NCI-H1105 (cell line): ENCODE measurements around the gene CNDP1.

ENCODE experiments used
- DNase-seq: peaks from one replicate; lab custom pipeline; 2025; lab: John Stamatoyannopoulos, UW

Gene CNDP1

GRCh38 chr18:74507097-74507881 lies 27.0 kb upstream of the CNDP1 start:
- no peak for DNase-seq

GRCh38 chr18:74507927-74508326 lies 26.4 kb upstream of the CNDP1 start:
- DNase-seq = no peak

GRCh38 chr18:74508366-74508765 lies 25.9 kb upstream of the CNDP1 start:
- DNase-seq = no peak

GRCh38 chr18:74508821-74509225 lies 25.5 kb upstream of the CNDP1 start:
- no peak for DNase-seq

GRCh38 chr18:74509856-74510769 lies 24.2 kb upstream of the CNDP1 start:
- DNase-seq = no peak

- no peak for DNase-seq
Observed at GRCh38 chr18:74510770-74511095, 23.6 kb upstream of the CNDP1 start.

GRCh38 chr18:74511823-74512222 lies 22.5 kb upstream of the CNDP1 start:
- no peak for DNase-seq

- no peak for DNase-seq
Observed at GRCh38 chr18:74512321-74513053, 21.8 kb upstream of the CNDP1 start.

- DNase-seq = no peak
Observed at GRCh38 chr18:74513149-74513882, 21.0 kb upstream of the CNDP1 start.

- DNase-seq = no peak
Observed at GRCh38 chr18:74513883-74514205, 20.5 kb upstream of the CNDP1 start.

GRCh38 chr18:74514860-74515495 lies 19.3 kb upstream of the CNDP1 start:
- no peak for DNase-seq

- DNase-seq = no peak
Observed at GRCh38 chr18:74515620-74516231, 18.6 kb upstream of the CNDP1 start.

GRCh38 chr18:74516271-74517235 lies 17.7 kb upstream of the CNDP1 start:
- DNase-seq = no peak

- DNase-seq = no peak
Observed at GRCh38 chr18:74517236-74517630, 17.1 kb upstream of the CNDP1 start.

- DNase-seq = no peak
Observed at GRCh38 chr18:74518456-74519295, 15.6 kb upstream of the CNDP1 start.

- no peak for DNase-seq
Observed at GRCh38 chr18:74519320-74520095, 14.8 kb upstream of the CNDP1 start.

GRCh38 chr18:74520096-74520833 lies 14.0 kb upstream of the CNDP1 start:
- DNase-seq = no peak
